Fibroblast of the aortic adventitia (primary cell): Measurements from ENCODE around the gene DLGAP1. TPM values are rescaled to one million over a fixed set of nuclear protein-coding genes. Genes with fewer than 3 reads are reported as not detected.
"Not testable (repeated sequence)": the region's sequence is repeated elsewhere in the genome, so short reads cannot be mapped to it uniquely, and the experiment has no call there.

Experiments
- DNase-seq: peaks from one replicate; pipeline ENCODE4 v3.0.0-alpha.2; 2010; ENCODE audit warnings: low read depth
- H3K4me3 ChIP-seq: 2 replicates; pipeline ENCODE4 v1.5.1; 2011; ENCODE audit warnings: low read depth, mild to moderate bottlenecking, control low read depth, low read length, moderate library complexity
- CTCF ChIP-seq: IDR thresholded peaks from 2 replicates; pipeline ENCODE4 v1.5.1; 2011; ENCODE audit warnings: mild to moderate bottlenecking, low read length, control low read depth, inconsistent platforms; ENCODE audit not compliant: insufficient read depth
- total RNA-seq: library from RNA; depleted of rRNA; stranded (reverse); fragments of >200 nt; gene quantifications from 2 replicates; pipeline ENCODE4 v1.2.3, GENCODE V29; 2012; ENCODE audit warnings: low replicate concordance

The DLGAP1 gene
- total RNA-seq, 1 donor = 1.4 TPM

- peak overlapping the region; percentile 67 for H3K4me3 ChIP-seq
- peak; percentile 81 for DNase-seq
- no peak for TF ChIP-seq CTCF
Measured at GRCh38 chr18:3605954-3606443, 849.1 kb downstream of the DLGAP1 start.

GRCh38 chr18:3605486-3605952 lies 849.6 kb downstream of the DLGAP1 start:
- H3K4me3 ChIP-seq = peak overlapping the region; percentile 67
- TF ChIP-seq CTCF = no peak
- no peak for DNase-seq

- TF ChIP-seq CTCF = no peak
- peak overlapping the region; percentile 67 for H3K4me3 ChIP-seq
- DNase-seq = peak; percentile 99
Measured at GRCh38 chr18:3604498-3605408, 850.4 kb downstream of the DLGAP1 start.

- DNase-seq = no peak
- H3K4me3 ChIP-seq = peak overlapping the region; percentile 67
- TF ChIP-seq CTCF = no peak
Measured at GRCh38 chr18:3604235-3604497, 850.9 kb downstream of the DLGAP1 start.

- DNase-seq = peak; percentile 99
- no peak for TF ChIP-seq CTCF
- peak overlapping the region; percentile 67 for H3K4me3 ChIP-seq
Measured at GRCh38 chr18:3603421-3604234, 851.5 kb downstream of the DLGAP1 start.

- not testable (repeated sequence) for H3K4me3 ChIP-seq, DNase-seq
Measured at GRCh38 chr18:3601106-3601755, 853.9 kb downstream of the DLGAP1 start.
